ENCODE measurements around the gene SNX19. TPM values are rescaled to one million over a fixed set of nuclear protein-coding genes. Genes with fewer than 3 reads are reported as not detected.

Gene SNX19
- total RNA-seq, 4 donors from 2014 or later, result 37.9 to 88.2 (median 72.0) TPM

- Histone ChIP-seq H3K4me1 (peaks cover 32 to 39% of the 10 kb centered on the region in 2 donors), H3K4me3 (no peak overlapping the region), H3K27ac (no peak overlapping the region), H3K36me3 (peaks cover 0 to 89% of the 10 kb centered on the region in 2 donors), H3K27me3 (no peaks in the 10 kb centered on the region), H3K9me3 (no peaks in the 10 kb centered on the region)
- in situ Hi-C loops (cut with MboI; ENCODE audit: low sequenced_read_pairs in 4 of 4), result loop anchor here (25.0 kb wide), 1 partner anchor 1018 kb away; the partner anchor contains the start of gene NFRKB (in 4 of the 4)
- intact Hi-C loops (cut with DNase I; ENCODE audit: low total_unique reads), result no loop called here
- DNase-seq (no peak), ATAC-seq (no peak)
- TF ChIP-seq POLR2A (IDR thresholded peaks at IDR 0.05) (no peak), CTCF (IDR thresholded peaks at IDR 0.05 in 4 of 5, conservative IDR thresholded peaks at IDR 0.05 in 1 of 5) (no peak)
Observed at GRCh38 chr11:130905512-130905911, 10.8 kb downstream of the SNX19 start.

DNA sequence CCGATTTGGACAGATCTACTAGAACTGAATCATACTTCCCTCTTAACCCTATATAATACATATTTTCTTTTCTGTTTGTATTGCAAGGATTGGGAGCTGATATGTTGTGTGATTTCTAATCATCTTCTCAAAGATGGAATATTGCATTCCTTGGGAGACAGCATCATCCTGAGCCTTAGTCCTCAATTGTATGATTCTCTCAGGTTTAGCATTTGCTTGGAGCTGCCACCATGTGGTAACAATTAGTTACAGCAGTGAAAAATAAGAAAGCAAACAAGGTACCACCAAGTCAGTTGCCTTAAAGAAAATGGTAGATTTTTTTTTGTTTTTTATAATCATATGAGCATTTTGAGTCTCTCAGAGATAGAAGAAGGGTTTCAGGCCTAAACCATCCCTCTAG is 11.9 kb downstream of the SNX19 start:
- ATAC-seq (no peak), DNase-seq (no peak)
- intact Hi-C loops (cut with DNase I; ENCODE audit: low total_unique reads) (no loop called here), in situ Hi-C loops (cut with MboI; ENCODE audit: low sequenced_read_pairs in 4 of 4) (loop anchor here (25.0 kb wide), 1 partner anchor 1017 kb away; the partner anchor contains the start of gene NFRKB (in 4 of the 4))
- Histone ChIP-seq H3K4me3 (no peak overlapping the region), H3K9me3 (no peaks in the 10 kb centered on the region), H3K27ac (peak overlapping the region in 3 of 4 donors; percentile 74 to 83 (median 75)), H3K36me3 (peaks cover 0 to 93% of the 10 kb centered on the region in 2 donors), H3K4me1 (peaks cover 32 to 39% of the 10 kb centered on the region in 2 donors), H3K27me3 (no peaks in the 10 kb centered on the region)
- TF ChIP-seq CTCF (IDR thresholded peaks at IDR 0.05 in 4 of 5, conservative IDR thresholded peaks at IDR 0.05 in 1 of 5) (peak in 3 of 5 experiments; percentile 22 to 39 (median 24)), POLR2A (IDR thresholded peaks at IDR 0.05) (no peak)

DNA sequence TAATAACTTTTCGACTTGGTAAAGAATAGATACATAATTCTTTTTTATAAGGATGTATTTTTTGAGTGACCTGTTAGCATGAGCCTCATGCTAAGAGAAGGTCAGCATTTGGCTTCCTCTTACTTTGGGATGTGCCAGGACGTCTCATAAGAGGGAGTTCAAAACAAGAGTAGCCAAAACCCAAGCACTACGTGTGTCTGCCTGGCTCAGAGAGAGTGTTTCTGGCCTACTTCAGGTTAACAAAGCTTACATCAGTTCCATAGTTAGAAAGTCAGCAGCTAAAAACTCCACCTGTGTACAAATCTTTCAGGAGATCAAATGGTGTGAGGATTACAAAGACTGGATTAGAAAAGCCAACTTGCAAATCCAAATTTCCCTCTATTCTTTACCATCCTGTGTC is 13.9 kb downstream of the SNX19 start:
- peak overlapping the region; percentile 71 to 83 (median 74) for H3K27ac ChIP-seq
- in situ Hi-C loops (cut with MboI; ENCODE audit: low sequenced_read_pairs in 4 of 4), result loop anchor here (25.0 kb wide), 1 partner anchor 1015 kb away; the partner anchor contains the start of gene NFRKB (in 4 of the 4)
- H3K4me1 ChIP-seq, result peaks cover 40 to 52% of the 10 kb centered on the region in 2 donors
- peak; percentile 91 to 93 for ATAC-seq
- TF ChIP-seq CTCF (IDR thresholded peaks at IDR 0.05 in 4 of 5, conservative IDR thresholded peaks at IDR 0.05 in 1 of 5) (no peak), POLR2A (IDR thresholded peaks at IDR 0.05) (no peak)
- peaks cover 0 to 91% of the 10 kb centered on the region in 2 donors for H3K36me3 ChIP-seq
- peak; percentile 33 to 65 for DNase-seq
- H3K4me3 ChIP-seq, result no peak overlapping the region
- intact Hi-C loops (cut with DNase I; ENCODE audit: low total_unique reads), result loop anchor here (2.0 kb wide), 1 partner anchor 14 kb away; the partner anchor contains the start of gene SNX19
- H3K9me3 ChIP-seq, result no peaks in the 10 kb centered on the region
- H3K27me3 ChIP-seq, result no peaks in the 10 kb centered on the region

GRCh38 chr11:130899106-130899505 is 17.2 kb downstream of the SNX19 start:
- peaks cover 48 to 52% of the 10 kb centered on the region in 2 donors for H3K4me1 ChIP-seq

More at GRCh38 chr11:130899106-130899505, 17.2 kb downstream of the SNX19 start:
- in situ Hi-C loops (cut with MboI; ENCODE audit: low sequenced_read_pairs in 4 of 4), result loop anchor here (10.0 to 25.0 kb wide), 3 partner anchors 464 to 687 kb away; partner anchors contain the start of gene ADAMTS8 (in 1 of the 4)
- peaks cover 0 to 73% of the 10 kb centered on the region in 2 donors for H3K36me3 ChIP-seq
- H3K27ac ChIP-seq, result no peak overlapping the region
- DNase-seq (no peak), ATAC-seq (no peak)
- TF ChIP-seq CTCF (IDR thresholded peaks at IDR 0.05 in 4 of 5, conservative IDR thresholded peaks at IDR 0.05 in 1 of 5) (no peak), POLR2A (IDR thresholded peaks at IDR 0.05) (no peak)
- H3K9me3 ChIP-seq, result no peaks in the 10 kb centered on the region
- H3K4me3 ChIP-seq, result no peak overlapping the region
- H3K27me3 ChIP-seq, result no peaks in the 10 kb centered on the region
- intact Hi-C loops (cut with DNase I; ENCODE audit: low total_unique reads), result loop anchor here (5.0 to 10.0 kb wide), 2 partner anchors 377 to 684 kb away; no protein-coding TSS in a partner anchor

Data from gastrocnemius medialis (tissue), 4 donors.